Measurements from ENCODE around the gene CFL1.

Gene CFL1

DNA sequence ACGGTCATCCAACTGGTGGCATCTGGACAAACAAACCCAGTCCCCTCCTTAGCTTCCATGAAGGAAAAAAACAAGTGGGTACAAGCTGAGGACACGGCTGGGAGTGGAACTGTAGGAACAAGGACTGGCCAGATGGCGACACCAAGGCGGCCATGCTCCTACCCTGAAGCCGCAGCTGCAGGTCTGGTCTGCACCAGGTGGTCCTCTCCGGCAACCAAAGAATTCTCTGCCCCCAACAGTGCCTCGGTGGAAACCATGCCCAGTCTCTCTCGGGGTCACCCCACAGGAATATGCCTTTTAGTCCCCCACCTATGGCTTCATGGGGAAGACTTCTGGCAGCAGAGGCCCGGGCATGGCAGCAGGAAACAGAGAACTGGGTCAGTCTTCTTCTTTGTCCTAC is 48.5 kb downstream of the CFL1 start:
- no peaks in the 10 kb centered on the region for H3K9me3 ChIP-seq (ENCODE audit: severe bottlenecking)
- ATAC-seq (ENCODE audit: low read depth) (no peak), DNase-seq (ENCODE audit: low spot score) (no peak)
- no peak overlapping the region for H3K27ac ChIP-seq (ENCODE audit: poor library complexity, severe bottlenecking)
- no peaks in the 10 kb centered on the region for H3K36me3 ChIP-seq (ENCODE audit: low read depth)
- H3K27me3 ChIP-seq (ENCODE audit: insufficient read depth, poor library complexity, severe bottlenecking): peaks cover 8% of the 10 kb centered on the region
- H3K4me1 ChIP-seq (ENCODE audit: insufficient read depth, poor library complexity, severe bottlenecking): no peaks in the 10 kb centered on the region
- H3K4me3 ChIP-seq (ENCODE audit: severe bottlenecking): no peak overlapping the region
- TF ChIP-seq, protein P1, sequence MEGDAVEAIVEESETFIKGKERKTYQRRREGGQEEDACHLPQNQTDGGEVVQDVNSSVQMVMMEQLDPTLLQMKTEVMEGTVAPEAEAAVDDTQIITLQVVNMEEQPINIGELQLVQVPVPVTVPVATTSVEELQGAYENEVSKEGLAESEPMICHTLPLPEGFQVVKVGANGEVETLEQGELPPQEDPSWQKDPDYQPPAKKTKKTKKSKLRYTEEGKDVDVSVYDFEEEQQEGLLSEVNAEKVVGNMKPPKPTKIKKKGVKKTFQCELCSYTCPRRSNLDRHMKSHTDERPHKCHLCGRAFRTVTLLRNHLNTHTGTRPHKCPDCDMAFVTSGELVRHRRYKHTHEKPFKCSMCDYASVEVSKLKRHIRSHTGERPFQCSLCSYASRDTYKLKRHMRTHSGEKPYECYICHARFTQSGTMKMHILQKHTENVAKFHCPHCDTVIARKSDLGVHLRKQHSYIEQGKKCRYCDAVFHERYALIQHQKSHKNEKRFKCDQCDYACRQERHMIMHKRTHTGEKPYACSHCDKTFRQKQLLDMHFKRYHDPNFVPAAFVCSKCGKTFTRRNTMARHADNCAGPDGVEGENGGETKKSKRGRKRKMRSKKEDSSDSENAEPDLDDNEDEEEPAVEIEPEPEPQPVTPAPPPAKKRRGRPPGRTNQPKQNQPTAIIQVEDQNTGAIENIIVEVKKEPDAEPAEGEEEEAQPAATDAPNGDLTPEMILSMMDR (IDR thresholded peaks at IDR 0.05; ENCODE audit: poor library complexity, severe bottlenecking): no peak

DNA sequence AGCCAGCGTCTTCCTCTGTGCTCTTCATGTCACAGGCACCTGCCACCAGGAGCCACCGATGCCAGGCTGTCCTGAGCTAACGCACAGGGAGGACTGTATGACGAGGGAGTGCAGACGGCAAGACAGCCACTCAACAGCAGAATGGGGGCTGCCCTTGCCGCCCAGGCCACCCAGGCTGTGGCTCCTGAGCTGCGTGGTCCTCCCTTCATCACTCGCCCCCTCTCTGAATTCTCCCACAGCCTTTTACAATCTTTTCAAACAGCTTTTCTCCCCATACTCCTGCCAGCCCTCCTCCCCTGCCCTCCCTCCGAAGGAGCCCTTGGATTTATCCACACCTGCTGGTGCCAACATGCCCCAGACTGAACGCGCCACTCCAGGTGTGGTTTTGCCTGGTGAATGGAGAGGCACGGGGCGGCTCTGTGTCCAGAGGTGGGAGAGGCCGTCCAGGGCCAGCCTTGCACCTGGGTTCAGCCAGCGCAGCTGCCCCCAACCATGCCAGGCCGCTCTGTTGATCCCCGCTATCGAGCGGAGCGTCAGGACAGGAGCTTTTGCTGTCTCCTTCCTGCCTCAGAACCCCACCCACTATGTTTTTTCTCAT is 49.1 kb downstream of the CFL1 start:
- H3K4me3 ChIP-seq (ENCODE audit: severe bottlenecking): no peak overlapping the region
- no peaks in the 10 kb centered on the region for H3K4me1 ChIP-seq (ENCODE audit: insufficient read depth, poor library complexity, severe bottlenecking)
- H3K27ac ChIP-seq (ENCODE audit: poor library complexity, severe bottlenecking): no peak overlapping the region
- H3K36me3 ChIP-seq (ENCODE audit: low read depth): no peaks in the 10 kb centered on the region
- TF ChIP-seq, protein P1 (IDR thresholded peaks at IDR 0.05; ENCODE audit: poor library complexity, severe bottlenecking): no peak
- H3K9me3 ChIP-seq (ENCODE audit: severe bottlenecking): no peaks in the 10 kb centered on the region
- DNase-seq (ENCODE audit: low spot score): no peak
- H3K27me3 ChIP-seq (ENCODE audit: insufficient read depth, poor library complexity, severe bottlenecking): peaks cover 8% of the 10 kb centered on the region
- 0 out of 3 replicates have a peak, but pooled peaks have one; percentile 35 for ATAC-seq (ENCODE audit: low read depth)

DNA sequence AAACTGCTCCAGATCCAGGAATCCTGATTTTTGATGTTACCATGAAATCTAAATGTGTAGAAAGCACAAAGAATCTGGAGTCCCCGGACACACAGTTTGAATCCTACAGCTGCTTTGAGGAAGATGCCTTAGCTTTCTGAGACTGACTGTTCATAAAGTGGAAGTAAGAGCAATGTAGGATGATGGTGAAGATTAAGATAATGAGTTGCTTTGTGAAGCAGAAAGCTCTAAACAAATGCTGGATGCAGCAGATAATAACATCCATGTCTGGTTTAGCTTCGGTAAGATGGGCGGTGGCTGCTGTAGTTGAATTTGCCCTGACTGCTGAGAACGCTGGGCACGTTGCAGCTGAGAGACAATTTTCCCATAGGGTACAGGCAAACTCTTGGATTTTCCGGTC is 51.0 kb downstream of the CFL1 start:
- Histone ChIP-seq H3K27ac (ENCODE audit: poor library complexity, severe bottlenecking) (no peak overlapping the region), H3K4me1 (ENCODE audit: insufficient read depth, poor library complexity, severe bottlenecking) (no peaks in the 10 kb centered on the region), H3K36me3 (ENCODE audit: low read depth) (no peaks in the 10 kb centered on the region), H3K9me3 (ENCODE audit: severe bottlenecking) (no peaks in the 10 kb centered on the region), H3K27me3 (ENCODE audit: insufficient read depth, poor library complexity, severe bottlenecking) (peaks cover 8% of the 10 kb centered on the region), H3K4me3 (ENCODE audit: severe bottlenecking) (no peak overlapping the region)
- no peak for DNase-seq (ENCODE audit: low spot score)
- TF ChIP-seq, protein P1 (IDR thresholded peaks at IDR 0.05; ENCODE audit: poor library complexity, severe bottlenecking): no peak
- ATAC-seq (ENCODE audit: low read depth): no peak

All from RWPE2 (cell line).